NCI-H187 (cell line): ENCODE measurements around the gene PRM3.
A peak's percentile ranks its signal among the peaks of the same experiment; 100 is the strongest.

Source experiments
- DNase-seq, 2 experiments: peaks; one replicate each; lab custom pipeline; 2025; lab: John Stamatoyannopoulos, UW

Gene PRM3

GRCh38 chr16:11258553-11259492, 14.6 kb downstream of the PRM3 start:
- DNase-seq = no peak

GRCh38 chr16:11257131-11257938, 16.1 kb downstream of the PRM3 start:
- peak; percentile 15 to 37 for DNase-seq

GRCh38 chr16:11256661-11257130, 16.7 kb downstream of the PRM3 start:
- no peak for DNase-seq

DNA sequence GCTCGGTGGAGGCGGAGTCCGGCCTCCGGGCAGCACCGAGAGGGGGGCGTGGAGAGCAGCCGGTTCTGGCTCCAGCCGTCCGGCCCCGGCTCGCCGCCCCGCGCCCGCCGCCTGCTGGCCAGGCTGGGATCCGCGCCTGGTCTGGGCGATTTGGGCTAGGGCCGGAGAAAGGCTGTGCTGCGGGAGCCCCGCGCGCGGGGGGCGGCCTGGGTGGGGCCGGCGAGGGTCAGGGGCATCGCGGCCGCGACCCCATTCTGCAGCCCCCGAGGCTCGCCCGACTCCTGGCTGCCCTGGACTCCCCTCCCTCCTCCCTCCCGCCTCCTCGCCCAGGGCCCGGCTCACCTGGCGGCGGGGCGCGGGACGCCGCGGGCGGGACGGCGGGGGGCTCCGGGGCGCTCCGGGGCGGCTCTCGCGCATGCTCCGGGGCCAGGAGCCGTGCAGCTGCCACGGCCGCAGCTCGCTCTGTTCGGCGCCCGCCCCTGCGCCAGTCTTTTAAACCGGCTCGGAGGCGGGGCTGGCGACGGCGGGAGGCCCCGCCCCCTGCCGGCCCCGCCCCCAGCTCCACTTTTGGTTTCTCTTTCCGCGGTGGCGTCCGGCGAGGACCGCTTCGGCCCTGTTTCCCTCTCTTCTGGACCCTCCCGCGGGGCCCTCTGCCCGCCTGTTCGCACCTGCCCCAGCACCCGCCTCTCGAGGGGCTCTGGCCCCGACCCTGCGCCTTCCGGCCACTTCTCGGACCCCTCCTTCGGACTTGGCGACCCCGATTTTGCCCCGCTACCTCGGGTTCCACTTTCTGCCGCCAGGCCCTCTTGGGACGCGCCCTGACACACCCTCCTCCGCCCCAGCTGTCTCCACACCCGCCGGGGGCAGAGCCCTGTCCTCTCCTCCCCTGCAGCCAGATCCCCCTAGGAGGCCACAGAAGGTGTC, 17.4 kb downstream of the PRM3 start, which contains the start of gene SOCS1:
Gene SOCS1 (minus strand): TSS at position 468 of the 924 bp plus-strand sequence. CDS start 726 bp downstream, outside the sequence.
- peak; percentile 41 to 57 for DNase-seq

DNA sequence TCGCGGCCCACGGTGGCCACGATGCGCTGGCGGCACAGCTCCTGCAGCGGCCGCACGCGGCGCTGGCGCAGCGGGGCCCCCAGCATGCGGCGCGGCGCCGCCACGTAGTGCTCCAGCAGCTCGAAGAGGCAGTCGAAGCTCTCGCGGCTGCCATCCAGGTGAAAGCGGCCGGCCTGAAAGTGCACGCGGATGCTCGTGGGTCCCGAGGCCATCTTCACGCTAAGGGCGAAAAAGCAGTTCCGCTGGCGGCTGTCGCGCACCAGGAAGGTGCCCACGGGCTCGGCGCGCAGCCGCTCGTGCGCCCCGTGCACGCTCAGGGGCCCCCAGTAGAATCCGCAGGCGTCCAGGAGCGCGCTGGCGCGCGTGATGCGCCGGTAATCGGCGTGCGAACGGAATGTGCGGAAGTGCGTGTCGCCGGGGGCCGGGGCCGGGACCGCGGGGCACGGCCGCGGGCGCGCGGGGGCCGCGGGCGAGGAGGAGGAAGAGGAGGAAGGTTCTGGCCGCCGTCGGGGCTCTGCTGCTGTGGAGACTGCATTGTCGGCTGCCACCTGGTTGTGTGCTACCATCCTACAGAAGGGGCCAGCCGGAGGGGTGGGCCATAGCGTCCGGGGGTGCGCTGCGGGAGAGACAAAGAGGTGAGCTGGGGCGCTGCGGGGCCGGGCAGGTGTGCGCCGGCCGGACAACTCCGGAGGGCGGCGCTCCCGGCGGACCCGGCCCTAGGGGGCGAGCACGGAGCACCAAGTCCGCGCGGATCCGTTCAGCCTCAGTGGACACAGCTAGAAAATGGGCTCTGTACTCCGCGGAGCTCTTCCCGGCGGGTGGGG, 18.3 kb downstream of the PRM3 start:
- no peak for DNase-seq

DNA sequence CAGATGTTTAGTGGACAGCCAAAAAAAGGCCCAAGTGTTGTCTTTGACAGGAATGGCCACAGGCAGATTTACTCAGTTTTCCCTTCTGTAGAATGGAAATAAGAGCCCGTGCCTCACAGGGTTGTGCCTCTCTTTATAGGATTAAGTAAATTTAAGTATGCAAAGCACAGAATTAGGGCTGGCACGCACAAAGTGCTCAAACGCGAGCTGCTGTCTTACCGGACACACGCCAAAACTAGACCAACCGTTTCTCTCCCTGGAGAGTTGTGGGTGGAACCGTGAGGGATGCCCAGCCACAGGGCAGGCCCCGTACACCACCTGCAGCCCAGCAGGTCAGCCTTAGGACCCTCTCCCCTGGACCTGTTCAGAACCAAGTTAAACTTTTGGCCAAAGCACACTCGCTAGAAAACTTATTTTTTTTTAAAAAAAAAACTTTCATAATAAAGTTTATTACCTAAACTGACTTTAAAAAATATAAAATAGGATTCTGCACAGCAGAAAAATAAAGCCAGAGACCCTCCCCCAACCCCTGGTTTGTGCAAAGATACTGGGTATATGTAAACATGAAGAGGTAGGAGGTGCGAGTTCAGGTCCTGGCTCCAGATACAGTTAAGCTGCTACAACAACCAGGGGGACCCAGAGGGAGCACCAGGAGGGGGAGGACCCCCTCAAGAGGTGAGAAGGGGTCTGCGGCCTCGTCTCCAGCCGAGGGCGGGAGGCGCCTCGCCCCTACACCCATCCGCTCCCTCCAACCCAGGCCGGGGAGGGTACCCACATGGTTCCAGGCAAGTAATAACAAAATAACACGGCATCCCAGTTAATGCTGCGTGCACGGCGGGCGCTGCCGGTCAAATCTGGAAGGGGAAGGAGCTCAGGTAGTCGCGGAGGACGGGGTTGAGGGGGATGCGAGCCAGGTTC, 19.2 kb downstream of the PRM3 start:
- no peak for DNase-seq

- no peak for DNase-seq
Observed at GRCh38 chr16:11253009-11253994, 20.1 kb downstream of the PRM3 start.

DNA sequence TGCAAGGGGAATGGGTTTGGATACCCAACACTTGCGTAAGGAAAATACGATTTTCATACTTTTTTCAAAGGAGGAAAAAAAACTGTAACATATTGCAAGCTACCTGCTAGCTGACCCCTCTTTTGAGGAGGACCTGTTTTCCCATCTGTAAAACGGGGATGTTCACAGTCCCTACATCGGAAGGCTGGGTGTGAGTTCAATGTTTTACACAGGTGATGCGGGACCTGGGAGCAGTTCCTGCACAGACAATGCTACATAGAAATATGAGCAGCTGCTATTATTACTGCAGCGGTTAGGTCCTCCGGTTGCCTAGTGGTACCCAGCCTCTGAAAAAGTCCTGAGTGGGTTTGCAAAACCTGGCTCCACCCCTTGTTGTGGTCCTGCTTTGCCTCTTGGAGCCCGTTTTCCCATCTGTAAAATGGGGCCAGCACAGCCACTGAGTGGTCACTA, 20.9 kb downstream of the PRM3 start:
- no peak for DNase-seq

DNA sequence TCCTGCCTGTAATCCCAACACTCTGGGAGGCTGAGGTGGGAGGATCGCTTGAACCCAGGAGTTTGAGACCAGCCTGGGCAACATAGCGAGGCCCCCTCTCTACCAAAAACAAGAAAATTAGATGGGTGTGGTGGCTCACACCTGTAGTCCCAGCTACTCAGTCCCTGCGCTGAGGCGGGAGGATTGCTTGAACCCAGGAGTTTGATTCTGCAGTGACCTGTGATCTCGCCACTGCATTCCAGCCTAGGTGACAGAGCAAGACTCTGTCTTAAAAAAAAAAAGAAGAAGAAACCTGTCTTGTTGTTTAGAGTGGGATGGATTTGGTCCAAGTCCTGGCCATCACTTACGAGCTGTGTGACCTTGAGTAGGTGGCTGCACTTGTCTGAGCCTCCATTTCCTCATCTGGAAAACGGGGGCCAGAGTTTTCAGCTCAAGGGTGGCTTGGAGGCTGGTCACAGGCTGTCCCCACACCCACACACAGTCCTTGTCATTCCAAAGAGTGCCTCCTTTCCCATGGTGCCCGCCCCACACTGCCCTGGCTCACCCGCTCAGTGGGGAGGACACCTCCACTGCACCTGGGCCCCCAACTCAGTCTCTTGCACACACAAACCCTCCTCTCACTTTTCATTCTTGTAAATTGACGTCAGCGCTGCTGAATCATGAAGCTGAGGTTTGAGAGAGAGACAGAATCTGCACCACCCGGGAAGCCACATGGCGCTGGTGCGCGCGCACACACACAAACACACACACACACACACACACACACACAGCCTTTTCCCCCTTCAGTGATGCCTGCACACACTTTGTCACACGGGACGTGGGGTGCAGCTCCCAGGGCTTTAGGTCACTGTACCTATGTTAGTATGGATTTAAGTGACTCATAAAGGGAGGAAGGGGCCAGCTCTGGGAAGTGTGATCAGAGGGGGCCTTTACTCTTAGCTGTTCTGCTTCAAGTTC, 21.6 kb downstream of the PRM3 start:
- DNase-seq = no peak

GRCh38 chr16:11250786-11251524, 22.5 kb downstream of the PRM3 start:
- DNase-seq = no peak

GRCh38 chr16:11250091-11250785, 23.2 kb downstream of the PRM3 start:
- peak; percentile 27 to 34 for DNase-seq

GRCh38 chr16:11249233-11250061, 24.0 kb downstream of the PRM3 start:
- no peak for DNase-seq

GRCh38 chr16:11248133-11248532, 25.3 kb downstream of the PRM3 start:
- no peak for DNase-seq

GRCh38 chr16:11245988-11246387, 27.4 kb downstream of the PRM3 start:
- DNase-seq = no peak

- DNase-seq = no peak
Observed at GRCh38 chr16:11245222-11245737, 28.1 kb downstream of the PRM3 start.
